Measurements from ENCODE around the gene PHTF2. TPM values are rescaled to one million over a fixed set of nuclear protein-coding genes. Genes with fewer than 3 reads are reported as not detected.

Gene PHTF2
- total and polyA plus RNA-seq, 2 experiments from 2014 or later, result 13.3 to 26.9 TPM

DNA sequence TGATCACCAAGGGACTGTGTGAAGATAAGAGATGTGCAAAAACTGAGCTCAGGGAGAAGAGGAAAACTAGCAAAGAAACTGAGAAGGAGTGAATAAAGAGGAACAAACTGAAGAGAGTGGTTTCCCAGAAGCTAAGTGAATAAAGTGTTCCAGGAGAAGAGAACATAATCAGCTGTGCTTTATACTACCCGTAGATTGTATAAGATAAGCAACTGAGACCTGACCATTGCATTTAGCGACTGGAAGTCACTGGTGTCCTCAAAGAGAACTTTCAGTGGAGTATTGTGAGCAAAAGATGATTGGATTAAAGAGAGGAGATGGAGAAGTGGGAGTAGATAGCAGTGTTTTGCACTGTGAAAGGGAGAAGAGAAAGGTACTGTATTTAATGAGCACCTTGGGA is 14.6 kb downstream of the PHTF2 start:
- peaks cover 4% of the 10 kb centered on the region for H3K9me3 ChIP-seq (ENCODE audit: low read depth)
- H3K79me2 ChIP-seq, result peaks cover 83% of the 10 kb centered on the region
- no peaks in the 10 kb centered on the region for H3K36me3 ChIP-seq (replicated peaks; ENCODE audit: insufficient read depth, low read depth)
- H3K27me3 ChIP-seq, result no peaks in the 10 kb centered on the region
- H3K4me1 ChIP-seq (ENCODE audit: insufficient read depth), result peaks cover 8% of the 10 kb centered on the region
- no peak overlapping the region for H3K4me2 ChIP-seq
- no peak overlapping the region for H3K27ac ChIP-seq
- no peak overlapping the region for H2AFZ ChIP-seq
- no peak for TF ChIP-seq EZH2 (IDR thresholded peaks at IDR 0.05; ENCODE audit: borderline replicate concordance)
- TF ChIP-seq, protein P1, sequence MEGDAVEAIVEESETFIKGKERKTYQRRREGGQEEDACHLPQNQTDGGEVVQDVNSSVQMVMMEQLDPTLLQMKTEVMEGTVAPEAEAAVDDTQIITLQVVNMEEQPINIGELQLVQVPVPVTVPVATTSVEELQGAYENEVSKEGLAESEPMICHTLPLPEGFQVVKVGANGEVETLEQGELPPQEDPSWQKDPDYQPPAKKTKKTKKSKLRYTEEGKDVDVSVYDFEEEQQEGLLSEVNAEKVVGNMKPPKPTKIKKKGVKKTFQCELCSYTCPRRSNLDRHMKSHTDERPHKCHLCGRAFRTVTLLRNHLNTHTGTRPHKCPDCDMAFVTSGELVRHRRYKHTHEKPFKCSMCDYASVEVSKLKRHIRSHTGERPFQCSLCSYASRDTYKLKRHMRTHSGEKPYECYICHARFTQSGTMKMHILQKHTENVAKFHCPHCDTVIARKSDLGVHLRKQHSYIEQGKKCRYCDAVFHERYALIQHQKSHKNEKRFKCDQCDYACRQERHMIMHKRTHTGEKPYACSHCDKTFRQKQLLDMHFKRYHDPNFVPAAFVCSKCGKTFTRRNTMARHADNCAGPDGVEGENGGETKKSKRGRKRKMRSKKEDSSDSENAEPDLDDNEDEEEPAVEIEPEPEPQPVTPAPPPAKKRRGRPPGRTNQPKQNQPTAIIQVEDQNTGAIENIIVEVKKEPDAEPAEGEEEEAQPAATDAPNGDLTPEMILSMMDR (IDR thresholded peaks at IDR 0.05; ENCODE audit: poor library complexity), result no peak
- TF ChIP-seq EZH2phosphoT487 (IDR thresholded peaks at IDR 0.05; ENCODE audit: low read depth, severe bottlenecking, unreplicated experiment), result no peak
- no peaks in the 10 kb centered on the region for H3K9me2 ChIP-seq (replicated peaks; ENCODE audit: insufficient read depth)
- WGBS (ENCODE audit: low lambda C conversion rate, missing lambda C conversion rate), result 82% methylated on average over 2 of the region's 2 CpGs
- no peak overlapping the region for H3K4me3 ChIP-seq
- DNase-seq (ENCODE audit: low spot score), result no peak
- H4K20me1 ChIP-seq (ENCODE audit: insufficient read depth, poor library complexity, severe bottlenecking), result no peaks in the 10 kb centered on the region

DNA sequence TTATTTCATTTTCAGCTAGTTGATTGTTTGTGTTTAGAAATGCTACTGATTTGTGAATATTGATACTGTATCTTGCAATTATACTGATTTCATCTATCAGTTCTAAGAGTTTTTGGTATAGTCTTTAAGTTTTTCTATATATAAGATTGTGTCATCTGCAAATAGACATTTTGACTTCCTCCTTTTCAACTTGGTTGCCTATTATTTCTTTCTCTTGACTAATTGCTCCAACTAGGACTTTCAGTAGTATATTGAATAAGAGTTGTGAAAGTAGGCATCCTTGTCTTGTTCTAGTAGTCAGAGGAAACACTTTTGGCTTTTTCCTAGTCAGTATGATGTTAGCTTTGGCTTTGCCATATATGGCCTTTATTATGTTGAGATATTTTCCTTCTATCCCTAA is 20.4 kb downstream of the PHTF2 start:
- Histone ChIP-seq H3K9me3 (ENCODE audit: low read depth) (peaks cover 24% of the 10 kb centered on the region), H3K4me1 (ENCODE audit: insufficient read depth) (no peaks in the 10 kb centered on the region), H3K9me2 (replicated peaks; ENCODE audit: insufficient read depth) (no peaks in the 10 kb centered on the region), H4K20me1 (ENCODE audit: insufficient read depth, poor library complexity, severe bottlenecking) (no peaks in the 10 kb centered on the region), H3K79me2 (peaks cover 87% of the 10 kb centered on the region), H3K4me2 (no peak overlapping the region), H3K27ac (no peak overlapping the region), H3K4me3 (no peak overlapping the region), H3K36me3 (replicated peaks; ENCODE audit: insufficient read depth, low read depth) (no peaks in the 10 kb centered on the region), H2AFZ (no peak overlapping the region), H3K27me3 (no peaks in the 10 kb centered on the region)
- DNase-seq (ENCODE audit: low spot score), result no peak
- TF ChIP-seq EZH2phosphoT487 (IDR thresholded peaks at IDR 0.05; ENCODE audit: low read depth, severe bottlenecking, unreplicated experiment) (no peak), EZH2 (IDR thresholded peaks at IDR 0.05; ENCODE audit: borderline replicate concordance) (no peak)

DNA sequence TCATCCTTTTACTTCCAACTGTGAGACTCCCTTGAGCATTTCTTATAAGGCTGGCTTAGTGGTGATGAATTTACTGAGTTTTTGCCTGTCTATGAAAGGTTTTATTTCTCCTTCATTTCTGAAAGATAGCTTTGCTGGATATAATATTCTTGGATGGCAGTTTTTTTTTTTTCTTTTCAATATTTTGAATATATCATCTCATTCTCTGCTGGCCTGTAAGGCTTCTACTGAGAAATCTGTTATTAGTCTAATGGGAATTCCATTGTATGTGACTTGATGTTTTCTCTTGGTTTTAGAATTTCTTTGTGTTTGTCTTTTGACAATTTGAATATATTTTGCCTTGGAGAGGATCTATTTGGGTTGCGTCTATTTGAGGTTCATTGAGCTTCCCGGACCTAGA is 22.4 kb downstream of the PHTF2 start:
- Histone ChIP-seq H3K27me3 (no peaks in the 10 kb centered on the region), H3K9me3 (ENCODE audit: low read depth) (peaks cover 27% of the 10 kb centered on the region)

DNA sequence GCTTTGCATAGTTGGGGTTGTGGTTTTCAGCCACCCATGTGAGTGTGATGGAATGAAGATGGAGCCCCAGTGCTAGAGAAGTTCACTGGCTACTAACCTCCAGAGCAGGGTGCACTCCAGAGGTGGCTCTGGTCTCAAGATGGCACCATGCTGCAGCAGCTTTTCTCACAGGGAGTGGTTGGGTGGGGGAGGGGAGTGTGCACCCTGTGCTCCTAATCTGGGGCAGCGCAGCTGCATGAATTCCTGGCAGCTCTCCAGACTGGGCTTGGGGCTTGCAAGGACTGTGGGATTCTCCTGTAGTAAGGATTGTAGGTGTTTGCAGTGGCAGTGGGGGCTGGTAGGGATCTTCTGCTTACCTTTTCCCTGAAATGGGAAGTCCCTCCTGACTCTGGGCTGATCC is 23.7 kb downstream of the PHTF2 start:
- DNase-seq (ENCODE audit: low spot score), result no peak
- Histone ChIP-seq H3K9me2 (replicated peaks; ENCODE audit: insufficient read depth) (no peaks in the 10 kb centered on the region), H3K4me3 (no peak overlapping the region), H3K27ac (no peak overlapping the region), H2AFZ (no peak overlapping the region), H3K27me3 (no peaks in the 10 kb centered on the region), H3K79me2 (peaks cover 87% of the 10 kb centered on the region), H3K9me3 (ENCODE audit: low read depth) (peaks cover 25% of the 10 kb centered on the region), H3K36me3 (replicated peaks; ENCODE audit: insufficient read depth, low read depth) (no peaks in the 10 kb centered on the region), H3K4me1 (ENCODE audit: insufficient read depth) (no peaks in the 10 kb centered on the region), H4K20me1 (ENCODE audit: insufficient read depth, poor library complexity, severe bottlenecking) (no peaks in the 10 kb centered on the region), H3K4me2 (no peak overlapping the region)
- TF ChIP-seq EZH2phosphoT487 (IDR thresholded peaks at IDR 0.05; ENCODE audit: low read depth, severe bottlenecking, unreplicated experiment) (no peak), EZH2 (IDR thresholded peaks at IDR 0.05; ENCODE audit: borderline replicate concordance) (no peak)
- TF ChIP-seq, protein P1 (IDR thresholded peaks at IDR 0.05; ENCODE audit: poor library complexity), result no peak
- WGBS (ENCODE audit: low lambda C conversion rate, missing lambda C conversion rate), result 53% methylated on average over 1 of the region's 1 CpG

More for the DNA sequence above, 22.4 kb downstream of the PHTF2 start:
- 100% methylated on average over 2 of the region's 2 CpGs for WGBS (ENCODE audit: low lambda C conversion rate, missing lambda C conversion rate)
- no peaks in the 10 kb centered on the region for H4K20me1 ChIP-seq (ENCODE audit: insufficient read depth, poor library complexity, severe bottlenecking)
- no peaks in the 10 kb centered on the region for H3K9me2 ChIP-seq (replicated peaks; ENCODE audit: insufficient read depth)
- H2AFZ ChIP-seq, result no peak overlapping the region
- TF ChIP-seq, protein P1 (IDR thresholded peaks at IDR 0.05; ENCODE audit: poor library complexity), result no peak
- no peak for TF ChIP-seq EZH2phosphoT487 (IDR thresholded peaks at IDR 0.05; ENCODE audit: low read depth, severe bottlenecking, unreplicated experiment)
- no peak for TF ChIP-seq EZH2 (IDR thresholded peaks at IDR 0.05; ENCODE audit: borderline replicate concordance)
- peaks cover 89% of the 10 kb centered on the region for H3K79me2 ChIP-seq
- DNase-seq (ENCODE audit: low spot score), result no peak
- no peak overlapping the region for H3K4me3 ChIP-seq
- H3K36me3 ChIP-seq (replicated peaks; ENCODE audit: insufficient read depth, low read depth), result no peaks in the 10 kb centered on the region
- no peak overlapping the region for H3K4me2 ChIP-seq
- no peak overlapping the region for H3K27ac ChIP-seq
- no peaks in the 10 kb centered on the region for H3K4me1 ChIP-seq (ENCODE audit: insufficient read depth)

Data from hepatocyte (in vitro differentiated cells).